ENCODE measurements around the gene DNAH1. TPM values are rescaled to one million over a fixed set of nuclear protein-coding genes. Genes with fewer than 3 reads are reported as not detected.

The DNAH1 gene
- total and polyA plus RNA-seq, 10 donors = 4.9 to 35.8 (median 24.6) TPM

- DNase-seq = no peak
- peaks cover 0 to 17% (median 11%) of the 10 kb centered on the region in 6 donors for H3K36me3 ChIP-seq
- peak in 1 of 3 donors; percentile 15 for TF ChIP-seq POLR2AphosphoS5 (IDR thresholded peaks at IDR 0.05)
- no peak for TF ChIP-seq CTCF (IDR thresholded peaks at IDR 0.05 in 8 of 11, conservative IDR thresholded peaks at IDR 0.05 in 3 of 11)
- no peak for TF ChIP-seq POLR2A (IDR thresholded peaks at IDR 0.05)
- H3K27ac ChIP-seq = no peak overlapping the region
- no peaks in the 10 kb centered on the region for H3K9me3 ChIP-seq
- H3K27me3 ChIP-seq (replicated peaks in 1 of 7) = no peaks in the 10 kb centered on the region
- H3K4me3 ChIP-seq = no peak overlapping the region
- 67 to 100% (median 92%) methylated on average over 1 to 10 of the region's 10 CpGs for WGBS, 5 donors
- H3K4me1 ChIP-seq = peaks cover 0 to 5% (median 0%) of the 10 kb centered on the region in 6 donors
- intact Hi-C loops (cut with DNase I; ENCODE audit: low total_unique reads) = no loop called here
These were observed 63.5 kb downstream of the DNAH1 start for GRCh38 chr3:52379610-52380009.

DNA sequence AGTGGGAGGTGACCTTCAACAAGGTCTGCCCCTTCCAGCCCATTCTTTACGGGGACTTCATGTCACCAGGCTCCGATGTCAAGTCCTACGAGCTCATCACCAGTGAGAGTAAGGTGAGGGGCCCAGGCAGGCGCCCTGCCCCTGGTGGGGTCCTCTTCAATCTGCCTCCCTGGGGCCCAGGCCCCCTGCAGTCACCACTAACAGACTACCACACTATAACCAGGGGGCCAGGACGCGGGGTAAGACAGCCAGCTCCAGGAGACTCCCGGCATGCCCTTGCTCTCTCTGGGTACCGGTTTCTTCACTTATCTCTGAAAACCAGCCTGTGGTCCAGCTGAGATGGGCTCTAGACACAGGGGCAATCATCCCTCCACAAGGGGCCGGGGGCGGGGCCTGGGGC, 63.9 kb downstream of the DNAH1 start:
- H3K9me3 ChIP-seq = no peaks in the 10 kb centered on the region
- no peak overlapping the region for H3K27ac ChIP-seq
- DNase-seq = no peak
- intact Hi-C loops (cut with DNase I; ENCODE audit: low total_unique reads) = no loop called here
- H3K27me3 ChIP-seq (replicated peaks in 1 of 7) = no peaks in the 10 kb centered on the region
- H3K36me3 ChIP-seq = peaks cover 0 to 20% (median 11%) of the 10 kb centered on the region in 6 donors
- TF ChIP-seq POLR2A (IDR thresholded peaks at IDR 0.05) (no peak), POLR2AphosphoS5 (IDR thresholded peaks at IDR 0.05) (no peak), CTCF (IDR thresholded peaks at IDR 0.05 in 8 of 11, conservative IDR thresholded peaks at IDR 0.05 in 3 of 11) (no peak)
- WGBS, 5 donors = 77 to 96% (median 91%) methylated on average over 6 to 10 of the region's 10 CpGs
- peaks cover 0 to 5% (median 0%) of the 10 kb centered on the region in 6 donors for H3K4me1 ChIP-seq
- no peak overlapping the region for H3K4me3 ChIP-seq

DNA sequence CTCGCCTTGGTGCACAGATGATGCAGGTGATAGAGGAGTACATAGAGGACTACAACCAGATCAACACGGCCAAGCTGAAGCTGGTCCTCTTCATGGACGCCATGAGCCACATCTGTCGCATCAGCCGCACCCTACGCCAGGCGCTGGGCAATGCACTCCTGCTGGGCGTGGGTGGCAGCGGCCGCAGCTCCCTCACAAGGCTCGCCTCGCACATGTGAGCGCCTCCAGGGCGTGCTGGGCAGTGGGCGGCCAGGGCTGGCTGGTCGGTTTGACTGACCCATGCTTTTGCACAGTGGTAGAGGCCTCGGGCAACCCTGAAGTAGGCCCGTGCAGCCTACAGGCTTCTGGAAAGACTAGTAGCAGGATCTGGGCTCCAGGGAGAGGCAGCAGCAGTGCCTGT, 65.5 kb downstream of the DNAH1 start:
- H3K27ac ChIP-seq = no peak overlapping the region
- TF ChIP-seq POLR2A (IDR thresholded peaks at IDR 0.05) = no peak
- TF ChIP-seq POLR2AphosphoS5 (IDR thresholded peaks at IDR 0.05) = peak in 1 of 3 donors; percentile 61
- no peak for TF ChIP-seq CTCF (IDR thresholded peaks at IDR 0.05 in 8 of 11, conservative IDR thresholded peaks at IDR 0.05 in 3 of 11)
- 89 to 95% (median 91%) methylated on average over 6 to 18 of the region's 18 CpGs for WGBS, 5 donors
- DNase-seq = no peak
- H3K4me3 ChIP-seq = no peak overlapping the region
- H3K27me3 ChIP-seq (replicated peaks in 1 of 7) = no peaks in the 10 kb centered on the region
- peaks cover 0 to 18% (median 3%) of the 10 kb centered on the region in 6 donors for H3K36me3 ChIP-seq
- intact Hi-C loops (cut with DNase I; ENCODE audit: low total_unique reads) = no loop called here
- H3K4me1 ChIP-seq = peaks cover 0 to 5% (median 0%) of the 10 kb centered on the region in 6 donors
- H3K9me3 ChIP-seq = no peaks in the 10 kb centered on the region

- H3K4me1 ChIP-seq = peaks cover 0 to 5% (median 0%) of the 10 kb centered on the region in 6 donors
- no peak for DNase-seq
- H3K27me3 ChIP-seq (replicated peaks in 1 of 7) = no peaks in the 10 kb centered on the region
- intact Hi-C loops (cut with DNase I; ENCODE audit: low total_unique reads) = no loop called here
- H3K4me3 ChIP-seq = no peak overlapping the region
- no peak for TF ChIP-seq CTCF (IDR thresholded peaks at IDR 0.05 in 8 of 11, conservative IDR thresholded peaks at IDR 0.05 in 3 of 11)
- TF ChIP-seq POLR2AphosphoS5 (IDR thresholded peaks at IDR 0.05) = peak in 1 of 3 donors; percentile 66
- peaks cover 0 to 33% (median 10%) of the 10 kb centered on the region in 6 donors for H3K36me3 ChIP-seq
- H3K9me3 ChIP-seq = no peaks in the 10 kb centered on the region
- 89 to 99% (median 93%) methylated on average over 3 to 14 of the region's 14 CpGs for WGBS, 5 donors
- H3K27ac ChIP-seq = no peak overlapping the region
These were observed 67.3 kb downstream of the DNAH1 start for GRCh38 chr3:52383446-52383845.
